Embryonic facial prominence (tissue), 1 donor: ENCODE data around the gene GPR162.

Experiments
- DNase-seq: peaks from one replicate; pipeline ENCODE4 v3.0.0-alpha.2; 2016; ENCODE audit errors: extremely low spot score

The GPR162 gene

DNA sequence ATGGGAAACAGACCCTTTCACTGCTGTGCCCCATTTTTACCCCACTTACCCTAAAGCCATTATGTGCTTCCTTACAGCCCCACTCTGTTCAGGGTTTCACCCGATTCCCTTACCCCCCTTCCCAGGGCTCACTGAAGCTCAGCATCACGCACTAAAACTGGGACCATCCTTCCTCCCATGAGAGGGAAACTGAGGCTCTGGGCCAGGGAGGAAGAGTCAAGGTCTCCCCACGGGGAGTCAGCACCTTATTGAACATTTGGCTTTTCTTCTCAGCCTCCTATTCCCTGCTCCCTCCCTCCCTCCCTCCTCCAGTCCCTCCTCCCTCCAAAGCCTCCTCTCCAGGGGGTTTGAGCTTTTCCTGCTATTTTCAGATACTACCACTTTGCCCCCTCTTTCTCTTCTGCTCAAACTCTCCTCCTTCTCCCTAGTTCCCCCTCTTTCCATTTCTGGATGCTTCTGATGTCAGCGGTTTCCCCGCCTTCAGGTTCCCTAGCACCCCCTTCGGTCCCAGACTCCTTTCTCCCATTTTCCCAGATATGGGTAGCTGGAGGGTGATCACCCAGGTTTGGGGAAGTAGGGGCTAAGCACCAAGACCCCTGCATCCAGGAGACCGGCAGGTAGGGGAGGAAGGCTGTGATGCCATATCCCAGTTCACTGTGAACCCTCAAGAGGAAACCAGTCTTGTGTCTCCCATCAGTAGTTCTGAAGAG lies 960 bp downstream of the GPR162 start:
- DNase-seq: no peak

DNA sequence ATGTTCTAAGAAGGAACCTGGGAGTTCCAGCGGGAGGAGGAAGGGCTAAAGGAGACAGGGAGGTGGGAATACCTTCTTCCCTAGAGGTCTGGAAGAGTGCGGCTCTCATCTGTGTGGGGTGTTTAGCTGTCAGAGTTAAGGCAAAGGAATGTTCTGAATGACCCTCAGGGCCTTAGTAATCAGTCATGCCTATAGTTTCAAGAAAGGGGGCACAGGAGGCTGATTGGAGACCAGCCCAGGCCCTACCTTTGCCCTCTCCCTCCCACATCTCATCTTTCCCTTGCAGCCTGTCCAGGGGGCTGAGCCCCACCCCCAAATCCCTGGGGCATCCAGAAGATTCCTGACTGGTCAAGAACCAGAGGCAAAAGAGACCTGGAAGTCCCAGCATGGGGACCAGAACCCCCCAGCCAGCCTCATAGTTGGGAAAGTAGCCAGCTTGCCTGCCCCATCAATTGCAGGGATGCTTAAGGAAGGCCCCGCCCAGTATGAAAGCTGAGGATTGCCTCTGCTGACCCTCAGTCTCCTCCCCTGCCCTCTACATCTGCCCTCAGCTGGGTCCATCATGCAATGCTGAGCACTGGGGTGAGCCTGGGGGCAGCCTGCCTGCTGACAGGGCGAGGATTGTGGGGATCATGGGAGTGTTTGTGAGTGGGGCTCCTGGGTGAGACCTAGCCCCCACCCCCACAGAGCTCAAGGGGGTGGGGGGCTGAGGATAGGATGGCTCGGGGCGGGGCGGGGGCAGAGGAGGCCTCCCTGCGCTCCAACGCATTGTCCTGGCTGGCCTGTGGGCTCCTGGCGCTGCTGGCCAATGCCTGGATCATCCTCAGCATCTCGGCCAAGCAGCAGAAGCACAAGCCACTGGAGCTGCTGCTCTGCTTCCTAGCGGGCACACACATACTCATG lies 1.8 kb downstream of the GPR162 start:
- no peak for DNase-seq

DNA sequence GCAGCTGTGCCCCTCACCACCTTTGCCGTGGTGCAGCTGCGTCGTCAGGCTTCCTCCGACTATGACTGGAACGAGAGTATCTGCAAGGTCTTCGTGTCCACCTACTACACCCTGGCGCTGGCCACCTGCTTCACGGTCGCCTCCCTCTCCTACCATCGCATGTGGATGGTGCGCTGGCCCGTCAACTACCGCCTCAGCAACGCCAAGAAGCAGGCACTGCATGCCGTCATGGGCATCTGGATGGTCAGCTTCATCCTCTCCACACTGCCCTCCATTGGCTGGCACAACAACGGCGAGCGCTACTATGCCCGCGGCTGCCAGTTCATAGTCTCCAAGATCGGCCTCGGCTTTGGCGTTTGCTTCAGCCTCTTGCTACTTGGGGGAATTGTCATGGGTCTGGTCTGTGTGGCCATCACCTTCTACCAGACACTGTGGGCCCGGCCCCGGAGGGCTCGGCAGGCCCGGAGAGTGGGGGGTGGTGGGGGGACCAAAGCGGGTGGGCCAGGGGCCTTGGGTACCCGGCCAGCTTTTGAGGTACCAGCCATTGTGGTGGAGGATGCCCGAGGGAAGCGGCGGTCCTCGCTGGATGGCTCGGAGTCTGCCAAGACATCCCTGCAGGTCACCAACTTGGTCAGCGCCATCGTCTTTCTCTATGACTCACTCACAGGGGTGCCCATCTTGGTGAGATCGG lies 2.6 kb downstream of the GPR162 start:
- DNase-seq: no peak

DNA sequence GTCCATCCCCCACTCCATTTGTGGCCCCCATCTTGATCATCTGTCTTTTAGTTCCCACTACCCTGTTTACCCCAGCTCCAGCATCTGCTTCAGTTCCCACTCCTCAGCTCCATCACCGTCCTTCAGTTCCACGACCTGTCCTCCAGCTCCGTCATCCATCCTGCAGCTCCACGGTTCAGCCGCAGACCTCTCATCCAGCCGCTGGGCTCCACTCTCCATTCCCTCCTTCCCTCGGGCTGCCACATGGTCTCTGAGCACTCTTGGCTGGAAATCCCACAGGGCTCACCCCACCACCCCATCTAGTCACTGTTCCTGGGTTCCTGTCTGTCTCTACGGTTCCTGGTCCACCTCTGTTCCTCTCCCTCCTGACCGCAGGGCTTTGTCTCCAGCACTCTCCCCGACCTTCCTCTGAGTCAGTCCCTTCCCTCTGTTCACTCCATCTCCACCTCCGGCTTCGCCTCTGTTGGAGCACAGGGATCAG lies 3.3 kb downstream of the GPR162 start:
- no peak for DNase-seq

DNA sequence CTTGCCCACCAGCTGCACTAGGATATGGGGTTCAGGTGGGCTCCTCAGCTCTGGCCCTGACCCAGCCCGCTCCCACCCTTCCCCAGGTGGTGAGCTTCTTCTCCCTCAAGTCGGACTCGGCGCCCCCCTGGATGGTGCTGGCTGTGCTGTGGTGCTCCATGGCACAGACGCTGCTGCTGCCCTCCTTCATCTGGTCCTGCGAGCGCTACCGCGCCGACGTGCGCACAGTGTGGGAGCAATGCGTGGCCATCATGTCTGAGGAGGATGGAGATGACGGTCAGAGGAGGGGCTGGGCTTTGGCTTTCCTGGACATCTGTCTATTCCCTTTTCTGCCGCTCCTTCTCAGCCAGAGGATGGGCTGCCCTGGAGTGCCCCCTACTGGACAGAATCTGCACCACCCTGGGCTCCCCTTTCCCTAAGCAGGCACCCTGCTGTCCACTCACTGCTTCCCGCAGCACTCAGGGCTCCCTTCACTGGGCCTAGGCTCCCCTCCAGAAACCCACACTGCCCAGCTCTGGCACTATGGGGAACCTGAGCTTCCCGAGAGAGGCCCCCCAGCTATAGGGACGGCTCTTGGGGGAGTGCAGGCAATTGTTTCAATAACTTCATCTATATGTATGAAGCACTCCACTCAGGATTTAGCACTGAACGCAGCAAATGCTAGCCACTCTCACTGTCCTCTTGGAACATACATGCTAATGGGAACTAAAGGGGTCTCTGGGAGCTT lies 3.9 kb downstream of the GPR162 start:
- DNase-seq: peak; percentile 65

DNA sequence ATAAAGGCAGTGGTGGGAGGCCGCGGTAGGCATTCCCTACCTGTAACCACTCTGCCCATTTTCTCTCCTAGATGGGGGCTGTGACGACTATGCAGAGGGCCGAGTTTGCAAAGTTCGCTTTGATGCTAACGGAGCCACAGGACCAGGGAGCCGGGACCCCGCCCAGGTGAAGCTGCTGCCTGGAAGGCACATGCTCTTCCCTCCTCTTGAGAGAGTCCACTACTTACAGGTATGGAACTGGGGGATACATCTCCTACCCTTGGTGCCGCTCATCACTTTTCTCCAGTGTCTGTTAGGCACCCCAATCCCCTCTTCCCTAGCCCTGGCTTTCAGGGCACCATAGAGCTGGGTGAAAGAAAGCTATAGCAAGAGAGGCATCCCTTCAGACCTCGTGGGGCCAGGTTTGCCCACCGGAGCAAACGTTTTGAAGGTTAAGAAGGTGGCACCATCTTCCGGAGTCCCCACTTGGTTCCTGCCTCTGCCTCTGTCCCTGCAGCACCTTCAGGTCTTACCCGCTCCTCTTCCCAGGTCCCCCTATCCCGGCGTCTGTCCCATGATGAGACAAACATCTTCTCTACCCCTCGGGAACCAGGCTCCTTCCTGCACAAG lies 4.6 kb downstream of the GPR162 start:
- no peak for DNase-seq

DNA sequence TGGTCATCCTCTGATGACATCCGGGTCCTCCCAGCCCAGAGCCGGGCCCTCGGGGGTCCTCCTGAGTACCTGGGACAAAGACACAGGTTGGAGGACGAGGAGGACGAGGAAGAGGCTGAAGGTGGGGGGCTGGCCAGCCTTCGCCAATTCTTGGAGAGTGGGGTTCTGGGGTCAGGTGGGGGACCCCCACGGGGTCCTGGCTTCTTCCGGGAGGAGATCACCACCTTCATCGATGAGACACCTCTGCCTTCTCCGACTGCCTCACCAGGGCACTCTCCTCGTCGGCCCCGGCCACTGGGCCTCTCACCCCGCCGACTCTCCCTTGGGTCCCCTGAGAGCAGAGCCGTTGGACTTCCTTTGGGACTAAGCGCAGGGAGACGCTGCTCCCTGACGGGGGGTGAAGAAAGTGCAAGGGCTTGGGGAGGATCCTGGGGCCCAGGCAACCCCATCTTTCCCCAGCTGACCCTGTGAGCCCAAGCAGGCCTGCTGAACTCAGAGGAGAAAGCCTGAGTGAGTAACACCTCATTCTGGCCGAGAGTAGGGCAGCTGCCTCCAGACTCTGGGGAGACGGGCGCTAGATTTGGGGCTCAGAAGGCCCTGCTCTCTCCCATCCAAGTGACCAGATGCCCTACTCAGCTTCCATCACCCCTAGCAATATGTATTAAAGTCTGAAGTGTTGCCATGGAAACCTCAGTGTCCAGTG lies 5.3 kb downstream of the GPR162 start:
- no peak for DNase-seq

DNA sequence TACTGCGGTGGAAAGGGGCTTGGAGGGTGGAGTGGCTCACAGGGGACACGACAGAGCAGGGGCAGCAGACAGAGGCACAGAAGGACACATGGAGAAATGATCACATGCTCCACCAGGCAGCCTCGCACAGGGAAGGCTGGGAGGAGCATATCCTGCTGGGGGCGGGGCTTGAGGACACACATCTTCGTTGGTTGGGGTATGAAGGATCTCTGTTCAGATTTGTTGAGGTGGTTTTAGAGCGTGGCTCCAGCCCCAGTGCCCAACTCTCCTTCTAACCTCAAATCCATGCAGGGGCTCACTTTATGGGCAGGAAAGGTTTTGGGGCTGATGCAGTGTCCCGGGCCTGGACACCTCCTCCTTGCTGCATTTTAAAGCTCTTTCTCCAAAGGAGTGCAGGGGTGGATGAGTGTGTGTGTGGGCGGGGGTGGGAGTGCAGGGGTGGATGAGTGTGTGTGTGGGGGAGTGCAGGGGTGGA lies 5.9 kb downstream of the GPR162 start:
- no peak for DNase-seq

DNA sequence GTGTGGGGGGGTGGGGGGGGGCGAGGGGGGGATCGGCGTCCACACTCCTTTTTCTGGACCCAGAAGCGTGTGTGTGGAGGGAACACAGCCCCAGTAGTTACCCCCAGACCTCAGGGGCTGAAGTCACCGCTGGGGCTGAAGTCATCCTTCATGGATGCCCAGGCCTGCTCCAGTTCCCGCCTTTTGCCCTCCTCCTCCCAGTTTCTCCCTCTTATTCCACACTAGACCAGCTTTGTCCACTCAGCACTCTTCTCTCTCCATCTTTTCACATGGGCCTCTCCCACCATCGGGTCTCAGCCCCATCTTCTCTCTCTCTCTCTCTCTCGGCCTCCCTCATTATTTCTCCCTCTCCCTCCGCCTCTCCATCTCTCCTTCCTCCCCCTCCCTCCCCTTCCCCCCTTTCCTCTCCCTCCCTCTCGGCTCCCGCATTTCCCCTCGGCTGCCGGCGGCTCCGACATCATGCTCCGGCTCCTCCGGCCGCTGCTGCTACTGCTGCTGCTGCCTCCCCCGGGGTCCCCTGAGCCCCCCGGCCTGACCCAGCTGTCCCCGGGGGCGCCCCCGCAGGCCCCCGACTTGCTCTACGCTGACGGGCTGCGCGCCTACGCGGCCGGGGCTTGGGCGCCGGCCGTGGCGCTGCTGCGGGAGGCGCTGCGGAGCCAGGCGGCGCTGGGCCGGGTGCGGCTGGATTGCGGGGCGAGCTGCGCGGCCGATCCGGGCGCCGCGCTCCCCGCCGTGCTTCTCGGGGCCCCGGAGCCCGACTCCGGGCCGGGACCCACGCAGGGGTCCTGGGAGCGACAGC lies 6.6 kb downstream of the GPR162 start, which contains the start of gene P3H3:
Gene P3H3 (plus strand): TSS at position 426 of the 799 bp plus-strand sequence. CDS start 34 bp downstream, at position 460.
- DNase-seq: peak; percentile 71

DNA sequence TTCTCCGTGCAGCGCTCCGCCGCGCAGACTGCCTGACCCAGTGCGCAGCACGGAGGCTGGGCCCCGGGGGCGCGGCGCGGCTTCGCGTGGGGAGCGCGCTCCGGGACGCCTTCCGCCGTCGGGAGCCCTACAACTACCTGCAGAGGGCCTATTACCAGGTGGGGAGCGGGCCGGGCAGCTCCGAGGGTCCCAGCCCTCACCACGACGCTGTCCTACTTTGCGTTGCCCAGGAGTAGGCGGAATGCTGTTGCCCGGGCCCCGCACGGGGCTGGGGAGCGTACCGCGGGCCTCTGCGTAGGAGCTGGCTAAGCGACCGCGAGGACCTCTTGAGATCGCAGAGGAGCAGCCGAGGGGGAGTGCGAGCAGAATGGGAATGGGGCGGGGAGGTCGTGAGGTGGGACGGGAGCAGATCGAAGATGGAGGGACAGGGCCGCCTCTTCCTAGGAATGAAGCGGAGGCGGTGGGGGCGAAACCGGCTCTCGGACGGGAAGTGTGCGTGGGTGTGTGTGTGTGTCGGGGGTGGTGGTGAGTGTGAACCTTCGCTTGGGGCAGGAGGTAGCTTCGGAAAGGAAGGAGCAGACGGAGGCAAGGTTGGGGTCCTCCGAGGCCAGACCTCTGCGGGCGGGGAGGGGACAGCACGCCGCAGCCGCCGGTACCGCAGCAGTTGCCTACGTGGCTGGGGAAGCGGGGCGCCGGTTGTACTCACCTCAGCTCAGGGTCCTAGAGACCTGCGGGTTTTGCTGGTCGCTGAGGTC lies 7.3 kb downstream of the GPR162 start:
- no peak for DNase-seq

DNA sequence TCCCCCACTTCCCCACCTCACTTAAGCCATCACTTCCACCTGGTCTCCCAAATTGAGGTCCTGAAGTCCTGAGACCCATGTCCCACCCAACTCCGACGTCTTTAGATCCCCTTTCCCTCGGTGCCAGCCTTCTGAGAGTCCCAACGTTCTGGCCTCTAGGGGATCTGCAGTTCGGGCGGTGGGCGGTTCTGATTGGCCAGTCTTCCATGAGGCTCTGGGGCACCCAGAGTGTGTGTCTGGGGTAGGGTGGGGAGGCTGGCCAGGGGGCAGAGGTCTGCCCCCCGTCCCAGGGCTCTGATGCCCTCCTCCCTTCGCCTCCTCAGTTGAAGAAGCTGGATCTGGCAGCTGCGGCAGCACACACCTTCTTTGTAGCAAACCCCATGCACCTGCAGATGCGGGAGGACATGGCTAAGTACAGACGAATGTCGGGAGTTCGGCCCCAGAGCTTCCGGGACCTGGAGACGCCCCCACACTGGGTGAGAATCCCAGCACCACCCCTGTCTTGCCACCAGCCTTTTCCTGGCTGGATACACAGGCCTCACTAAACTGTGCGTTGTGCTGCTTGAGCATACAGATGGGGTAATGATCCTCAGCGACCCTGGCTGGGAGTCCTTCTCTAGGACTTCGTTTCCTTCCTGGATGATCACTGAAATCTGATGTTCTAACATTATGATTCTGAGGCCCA lies 8.1 kb downstream of the GPR162 start:
- DNase-seq: no peak

DNA sequence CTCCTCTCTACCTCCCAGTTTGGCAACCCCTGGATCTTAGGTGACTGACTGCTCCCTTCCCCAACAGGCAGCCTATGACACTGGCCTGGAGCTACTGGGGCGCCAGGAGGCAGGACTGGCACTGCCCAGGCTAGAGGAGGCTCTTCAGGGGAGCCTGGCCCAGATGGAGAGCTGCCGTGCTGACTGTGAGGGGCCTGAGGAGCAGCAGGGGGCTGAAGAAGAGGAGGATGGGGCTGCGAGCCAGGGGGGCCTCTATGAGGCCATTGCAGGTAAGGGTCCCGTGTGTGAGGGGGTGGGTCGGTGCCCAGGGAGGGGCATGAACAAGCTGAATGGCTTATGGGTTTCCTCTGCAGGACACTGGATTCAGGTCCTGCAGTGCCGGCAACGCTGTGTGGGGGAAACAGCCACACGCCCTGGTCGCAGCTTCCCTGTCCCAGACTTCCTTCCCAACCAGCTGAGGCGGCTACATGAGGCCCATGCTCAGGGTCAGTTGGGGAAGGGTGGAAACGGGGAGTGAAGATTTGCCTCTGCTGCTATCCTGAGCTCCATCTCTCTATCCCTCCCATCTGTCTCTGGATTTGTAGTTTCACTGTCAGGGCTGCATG lies 8.8 kb downstream of the GPR162 start:
- no peak for DNase-seq

DNA sequence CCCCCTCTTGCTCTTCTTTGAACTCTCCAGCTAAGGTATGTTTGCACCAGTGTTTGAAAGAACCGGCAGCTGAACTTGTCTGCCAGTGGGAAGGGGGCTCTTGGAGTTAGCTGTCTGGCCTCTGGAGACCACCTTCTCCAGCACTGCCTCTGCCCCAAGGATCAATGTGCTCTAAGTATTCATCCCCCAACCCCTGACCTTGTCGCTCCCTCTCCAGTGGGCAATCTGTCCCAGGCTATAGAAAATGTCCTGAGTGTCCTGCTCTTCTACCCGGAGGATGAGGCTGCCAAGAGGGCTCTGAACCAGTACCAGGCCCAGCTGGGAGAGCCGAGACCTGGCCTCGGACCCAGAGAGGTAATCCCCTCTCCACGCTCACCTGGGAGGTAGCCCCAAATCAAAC lies 9.4 kb downstream of the GPR162 start:
- DNase-seq: no peak

DNA sequence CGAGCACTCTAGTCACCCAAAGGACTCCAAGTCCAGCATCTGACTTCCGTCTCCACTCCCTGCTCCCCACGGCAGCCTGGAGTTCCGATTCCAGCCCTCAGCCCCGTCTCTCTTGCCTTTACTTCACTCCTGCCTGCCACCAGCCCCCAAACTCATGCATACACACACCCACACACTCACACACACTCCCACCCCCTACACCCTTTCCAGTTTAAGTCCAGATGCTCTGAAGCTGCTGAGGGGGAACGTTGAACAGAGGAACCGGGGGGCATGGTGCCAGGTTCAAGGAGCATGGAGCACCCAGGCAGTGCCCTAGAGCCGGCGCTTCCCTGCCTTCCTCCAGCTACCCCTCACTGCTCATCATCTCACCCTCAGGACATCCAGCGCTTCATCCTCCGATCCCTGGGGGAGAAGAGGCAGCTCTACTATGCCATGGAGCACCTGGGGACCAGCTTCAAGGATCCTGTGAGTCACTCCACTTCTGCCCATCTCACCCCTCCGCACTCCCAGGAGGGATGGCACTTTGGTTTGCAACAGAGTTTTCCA lies 9.9 kb downstream of the GPR162 start:
- no peak for DNase-seq

DNA sequence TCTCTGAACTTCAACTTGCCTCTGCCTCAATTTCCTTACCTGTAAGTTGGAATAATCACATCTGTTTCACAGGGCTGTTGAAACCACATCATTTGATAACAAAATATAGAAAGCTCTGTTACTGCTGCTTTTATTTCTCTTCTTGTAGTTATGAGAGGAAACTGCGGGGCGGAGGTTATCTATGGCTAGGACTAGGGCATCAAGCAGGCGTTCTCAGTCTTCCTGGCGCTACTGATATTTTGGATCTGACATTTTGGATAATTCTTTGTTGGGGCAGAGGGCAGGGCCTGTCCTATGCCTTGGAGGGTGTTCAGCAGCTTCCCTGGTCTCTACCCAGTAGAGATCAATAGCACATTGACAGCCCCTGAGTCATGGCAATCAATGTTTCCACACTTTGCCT lies 10.5 kb downstream of the GPR162 start:
- DNase-seq: no peak

DNA sequence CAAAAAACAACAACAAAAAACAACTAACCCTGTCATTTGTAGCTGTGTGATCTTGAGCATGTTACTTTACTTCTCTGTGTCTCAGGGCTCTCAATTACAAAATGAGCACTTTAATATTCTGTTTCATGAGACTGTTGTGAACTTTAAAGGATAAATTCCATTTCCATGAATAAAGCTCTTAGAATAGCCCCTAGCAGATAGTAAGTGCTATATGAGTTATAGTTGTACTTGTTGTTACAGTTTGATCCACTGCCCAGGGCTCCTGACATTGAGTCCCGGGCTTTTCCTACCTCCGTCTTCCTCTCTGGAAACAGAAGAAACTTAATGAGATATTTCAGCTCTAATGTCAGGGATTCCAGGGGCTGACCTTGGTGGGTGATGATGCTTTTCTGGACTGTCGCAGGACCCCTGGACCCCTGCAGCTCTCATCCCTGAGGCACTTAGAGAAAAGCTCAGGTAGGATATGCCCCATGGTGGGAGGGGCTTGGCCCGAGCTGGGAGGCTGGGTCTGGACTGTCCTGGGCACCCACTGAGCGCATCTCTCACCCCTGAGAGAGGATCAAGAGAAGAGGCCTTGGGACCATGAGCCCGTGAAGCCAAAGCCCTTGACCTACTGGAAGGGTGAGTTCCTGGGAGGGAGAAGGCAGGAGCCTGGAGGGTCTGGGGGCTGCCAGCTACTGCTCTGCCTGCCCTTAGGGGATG lies 11.7 kb downstream of the GPR162 start:
- no peak for DNase-seq

DNA sequence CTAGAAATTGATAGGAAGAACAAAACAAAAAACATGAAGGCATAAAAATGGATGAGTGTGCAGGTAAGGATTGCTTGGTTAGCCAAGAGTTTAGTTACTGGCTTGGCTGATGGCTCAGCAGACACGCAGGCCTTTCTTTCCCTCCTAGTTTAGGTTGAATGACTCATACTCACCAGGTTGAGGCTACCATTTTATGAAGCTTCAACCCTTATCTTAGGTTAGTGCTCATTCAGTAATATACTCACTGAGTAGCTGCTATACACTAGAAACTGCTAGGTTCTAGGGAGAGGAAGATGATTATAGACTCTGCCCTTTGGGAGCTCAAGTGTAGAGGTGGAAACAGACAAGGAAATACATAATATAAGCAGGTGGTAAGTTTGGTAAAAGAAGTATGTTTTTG lies 12.6 kb downstream of the GPR162 start:
- DNase-seq: no peak
